HG02981 (cell line): ENCODE results near the gene MEA1.
"Not testable (repeated sequence)": the region's sequence is repeated elsewhere in the genome, so short reads cannot be mapped to it uniquely, and the experiment has no call there.

Experiments used
- ATAC-seq: cut with Tn5 transposase; IDR thresholded peaks from one replicate; pipeline ENCODE4 v1.9.1; 2021; ENCODE audit warnings: mild to moderate bottlenecking, moderate library complexity; ENCODE audit not compliant: unreplicated experiment

MEA1 gene

GRCh38 chr6:43013097-43013842, 476 bp downstream of the MEA1 start:
- no peak for ATAC-seq

GRCh38 chr6:43012364-43012763, 1.4 kb downstream of the MEA1 start:
- no peak for ATAC-seq

- no peak for ATAC-seq
Observed at GRCh38 chr6:43011207-43011606, 2.5 kb downstream of the MEA1 start.

GRCh38 chr6:43009124-43009523, 4.6 kb downstream of the MEA1 start:
- ATAC-seq = no peak

- ATAC-seq = no peak
Observed at GRCh38 chr6:43007126-43007525, 6.6 kb downstream of the MEA1 start.

- no peak for ATAC-seq
Observed at GRCh38 chr6:43006251-43006650, 7.5 kb downstream of the MEA1 start.

- no peak for ATAC-seq
Observed at GRCh38 chr6:43005844-43006243, 7.9 kb downstream of the MEA1 start.

GRCh38 chr6:43001843-43002242, 11.9 kb downstream of the MEA1 start:
- no peak for ATAC-seq

- not testable (repeated sequence) for ATAC-seq
Observed at GRCh38 chr6:42998205-42998604, 15.5 kb downstream of the MEA1 start.

GRCh38 chr6:42996513-42996912, 17.2 kb downstream of the MEA1 start:
- ATAC-seq = no peak

GRCh38 chr6:42993445-42993844, 20.3 kb downstream of the MEA1 start:
- no peak for ATAC-seq

GRCh38 chr6:42989923-42990322, 23.8 kb downstream of the MEA1 start:
- no peak for ATAC-seq

- no peak for ATAC-seq
Observed at GRCh38 chr6:42988486-42989020, 25.2 kb downstream of the MEA1 start.

GRCh38 chr6:42987533-42988451, 26.0 kb downstream of the MEA1 start:
- no peak for ATAC-seq

- no peak for ATAC-seq
Observed at GRCh38 chr6:42984924-42985475, 28.7 kb downstream of the MEA1 start.

- ATAC-seq = peak; percentile 93
Observed at GRCh38 chr6:42984001-42984923, 29.5 kb downstream of the MEA1 start, which contains the start of gene PPP2R5D. Gene PPP2R5D (plus strand): TSS chr6:42984570. CDS start chr6:42984678, 108 bp downstream.

- no peak for ATAC-seq
Observed at GRCh38 chr6:42981836-42982235, 31.9 kb downstream of the MEA1 start.

GRCh38 chr6:42979523-42980177, 34.1 kb downstream of the MEA1 start:
- ATAC-seq = no peak

- ATAC-seq = peak; percentile 92
Observed at GRCh38 chr6:42978839-42979522, 34.8 kb downstream of the MEA1 start, which contains the start of gene PEX6. Gene PEX6 (minus strand): TSS chr6:42979181. CDS start chr6:42979150, 31 bp downstream.
